AG09319 (cell line): ENCODE data around the gene CD79A.

Experiments used
- DNase-seq: peaks from one replicate; pipeline ENCODE4 v3.0.0-alpha.2; 2010; ENCODE audit warnings: low read depth; ENCODE audit errors: extremely low read depth
- CTCF ChIP-seq: IDR thresholded peaks from 2 replicates; pipeline ENCODE4 v1.5.1; 2011; ENCODE audit warnings: low read depth, mild to moderate bottlenecking, inconsistent platforms, low read length, moderate library complexity

CD79A gene

GRCh38 chr19:41909706-41910105 is 32.6 kb downstream of the CD79A start:
- DNase-seq: no peak
- no peak for TF ChIP-seq CTCF

- no peak for TF ChIP-seq CTCF
- no peak for DNase-seq
These were observed 33.3 kb downstream of the CD79A start for GRCh38 chr19:41910240-41910991.

GRCh38 chr19:41910992-41911888 is 34.2 kb downstream of the CD79A start:
- no peak for TF ChIP-seq CTCF
- no peak for DNase-seq

GRCh38 chr19:41911889-41912731 is 35.0 kb downstream of the CD79A start:
- no peak for TF ChIP-seq CTCF
- DNase-seq: no peak

- no peak for DNase-seq
These were observed 35.9 kb downstream of the CD79A start for GRCh38 chr19:41912899-41913537.

More at GRCh38 chr19:41912899-41913537, 35.9 kb downstream of the CD79A start:
- no peak for TF ChIP-seq CTCF
